ENCODE results near the gene HCAR3.

HCAR3 gene

GRCh38 chr12:122665759-122666158, 50.9 kb downstream of the HCAR3 start:
- DNase-seq, result no peak

GRCh38 chr12:122665349-122665748, 51.3 kb downstream of the HCAR3 start:
- DNase-seq, result no peak

Data from NCI-H2171 treated with DMSO at 0.1 percent for 48 hours (cell line).